Measurements from ENCODE around the gene TMEM108.

DNA sequence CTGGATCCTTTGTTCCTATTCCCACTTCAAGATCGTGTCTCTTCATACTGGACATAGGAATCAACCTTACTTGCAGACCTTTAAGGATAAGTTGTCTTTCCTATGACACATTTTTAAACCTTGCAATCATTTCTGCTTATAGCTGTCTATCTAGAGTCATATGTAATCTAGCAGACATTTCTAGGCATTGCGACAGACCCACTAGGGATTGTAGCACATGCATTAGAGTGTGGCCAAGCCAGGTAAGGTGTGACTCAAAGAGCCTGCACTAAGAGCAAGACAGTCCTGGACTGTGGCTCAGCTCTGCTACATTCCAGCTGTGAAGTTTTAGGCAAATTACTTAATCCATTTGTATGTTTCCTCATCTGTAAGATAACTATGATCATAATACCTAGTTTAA is 322.8 kb downstream of the TMEM108 start:
- TF ChIP-seq, protein P1, sequence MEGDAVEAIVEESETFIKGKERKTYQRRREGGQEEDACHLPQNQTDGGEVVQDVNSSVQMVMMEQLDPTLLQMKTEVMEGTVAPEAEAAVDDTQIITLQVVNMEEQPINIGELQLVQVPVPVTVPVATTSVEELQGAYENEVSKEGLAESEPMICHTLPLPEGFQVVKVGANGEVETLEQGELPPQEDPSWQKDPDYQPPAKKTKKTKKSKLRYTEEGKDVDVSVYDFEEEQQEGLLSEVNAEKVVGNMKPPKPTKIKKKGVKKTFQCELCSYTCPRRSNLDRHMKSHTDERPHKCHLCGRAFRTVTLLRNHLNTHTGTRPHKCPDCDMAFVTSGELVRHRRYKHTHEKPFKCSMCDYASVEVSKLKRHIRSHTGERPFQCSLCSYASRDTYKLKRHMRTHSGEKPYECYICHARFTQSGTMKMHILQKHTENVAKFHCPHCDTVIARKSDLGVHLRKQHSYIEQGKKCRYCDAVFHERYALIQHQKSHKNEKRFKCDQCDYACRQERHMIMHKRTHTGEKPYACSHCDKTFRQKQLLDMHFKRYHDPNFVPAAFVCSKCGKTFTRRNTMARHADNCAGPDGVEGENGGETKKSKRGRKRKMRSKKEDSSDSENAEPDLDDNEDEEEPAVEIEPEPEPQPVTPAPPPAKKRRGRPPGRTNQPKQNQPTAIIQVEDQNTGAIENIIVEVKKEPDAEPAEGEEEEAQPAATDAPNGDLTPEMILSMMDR (IDR thresholded peaks at IDR 0.05): no peak
- TF ChIP-seq ZFX (IDR thresholded peaks at IDR 0.05; ENCODE audit: borderline replicate concordance): no peak

All from 22Rv1 (cell line).